H9 (cell line): ENCODE results near the gene IL16. TPM values are rescaled to one million over a fixed set of nuclear protein-coding genes. Genes with fewer than 3 reads are reported as not detected.

ENCODE experiments used
- DNase-seq: peaks from one replicate; pipeline ENCODE4 v3.0.0-alpha.2; 2017
- H2AFZ ChIP-seq: one replicate; pipeline ENCODE4 v1.6.1; 2013; ENCODE audit warnings: mild to moderate bottlenecking, low read length, control low read depth, moderate library complexity
- H2AK5ac ChIP-seq: 2 replicates; pipeline ENCODE4 v1.6.1; 2013; ENCODE audit warnings: low read length, control low read depth, mixed read lengths; ENCODE audit not compliant: insufficient read length
- H2BK120ac ChIP-seq: one replicate; pipeline ENCODE4 v1.6.1; 2013; ENCODE audit warnings: low read depth, mild to moderate bottlenecking, low read length, control low read depth, inconsistent platforms; ENCODE audit not compliant: poor library complexity, severe bottlenecking
- H2BK12ac ChIP-seq: 2 replicates; pipeline ENCODE4 v1.6.1; 2013; ENCODE audit warnings: low read length, control low read depth, mixed read lengths, low read depth; ENCODE audit not compliant: insufficient read length
- H2BK15ac ChIP-seq: 2 replicates; pipeline ENCODE4 v1.6.1; 2013; ENCODE audit warnings: low read depth, low read length, control low read depth
- H2BK20ac ChIP-seq: one replicate; pipeline ENCODE4 v1.6.1; 2013; ENCODE audit warnings: low read depth, mild to moderate bottlenecking, low read length, control low read depth, inconsistent platforms; ENCODE audit not compliant: poor library complexity, severe bottlenecking
- H2BK5ac ChIP-seq: 2 replicates; pipeline ENCODE4 v1.6.1; 2013; ENCODE audit warnings: low read length, control low read depth, mixed read lengths; ENCODE audit not compliant: insufficient read length
- H3K14ac ChIP-seq: 2 replicates; pipeline ENCODE4 v1.6.1; 2013; ENCODE audit warnings: low read length, control low read depth; ENCODE audit not compliant: insufficient read depth
- H3K18ac ChIP-seq: 2 replicates; pipeline ENCODE4 v1.6.1; 2013; ENCODE audit warnings: low read depth, mild to moderate bottlenecking, mixed read lengths, low read length, control low read depth; ENCODE audit not compliant: insufficient read length
- H3K23ac ChIP-seq: 2 replicates; pipeline ENCODE4 v1.6.1; 2013; ENCODE audit warnings: low read length, control low read depth, mixed read lengths, low read depth; ENCODE audit not compliant: insufficient read length
- H3K23me2 ChIP-seq: 2 replicates; pipeline ENCODE4 v1.6.1; 2013; ENCODE audit warnings: low read depth, mild to moderate bottlenecking, mixed read lengths, low read length, control low read depth; ENCODE audit not compliant: insufficient read length, poor library complexity, severe bottlenecking
- H3K27ac ChIP-seq: 2 replicates; pipeline ENCODE4 v1.5.1; 2013; ENCODE audit warnings: low read length, control low read depth, mixed read lengths, low read depth; ENCODE audit not compliant: insufficient read length
- H3K27me3 ChIP-seq: 2 replicates; pipeline ENCODE4 v1.6.1; 2013; ENCODE audit warnings: low read length, control low read depth, inconsistent platforms; ENCODE audit not compliant: insufficient read depth
- H3K4ac ChIP-seq: 2 replicates; pipeline ENCODE4 v1.6.1; 2013; ENCODE audit warnings: low read depth, mild to moderate bottlenecking, control low read depth, inconsistent platforms, low read length, moderate library complexity
- H3K4me1 ChIP-seq: 2 replicates; pipeline ENCODE4 v1.6.1; 2013; ENCODE audit warnings: low read length, control low read depth, inconsistent platforms; ENCODE audit not compliant: insufficient read depth
- H3K4me2 ChIP-seq: 2 replicates; pipeline ENCODE4 v1.6.1; 2013; ENCODE audit warnings: low read length, control low read depth, mixed read lengths; ENCODE audit not compliant: insufficient read length, insufficient read depth
- H3K56ac ChIP-seq: 2 replicates; pipeline ENCODE4 v1.6.1; 2013; ENCODE audit warnings: low read depth, mild to moderate bottlenecking, mixed read lengths, low read length, control low read depth; ENCODE audit not compliant: insufficient read length
- H3K79me1 ChIP-seq: 2 replicates; pipeline ENCODE4 v1.6.1; 2013; ENCODE audit warnings: low read depth, mild to moderate bottlenecking, moderate library complexity, low read length, control low read depth, inconsistent platforms; ENCODE audit not compliant: insufficient read depth, poor library complexity, severe bottlenecking
- H3K79me2 ChIP-seq: 2 replicates; pipeline ENCODE4 v1.6.1; 2013; ENCODE audit warnings: low read length, control low read depth, inconsistent platforms; ENCODE audit not compliant: insufficient read depth
- H3K9ac ChIP-seq: 2 replicates; pipeline ENCODE4 v1.6.1; 2013; ENCODE audit warnings: low read length, control low read depth, mixed read lengths; ENCODE audit not compliant: insufficient read length; ENCODE audit errors: extremely low read depth
- H3K9me3 ChIP-seq: one replicate; pipeline ENCODE4 v1.6.1; 2013; ENCODE audit warnings: low read depth, low read length, inconsistent platforms; ENCODE audit not compliant: control insufficient read depth
- H3T11ph ChIP-seq: one replicate; pipeline ENCODE4 v1.6.1; 2013; ENCODE audit warnings: mild to moderate bottlenecking, low read length, control low read depth, inconsistent platforms
- H4K20me1 ChIP-seq: one replicate; pipeline ENCODE4 v1.6.1; 2013; ENCODE audit not compliant: control insufficient read depth, insufficient read length, insufficient read depth
- H4K5ac ChIP-seq: 2 replicates; pipeline ENCODE4 v1.6.1; 2013; ENCODE audit warnings: low read depth, mild to moderate bottlenecking, mixed read lengths, low read length, control low read depth; ENCODE audit not compliant: insufficient read length
- H4K8ac ChIP-seq: replicated peaks from 2 replicates; pipeline ENCODE4 v1.6.1; 2013; ENCODE audit warnings: low read length, control low read depth, mixed read lengths, low read depth; ENCODE audit not compliant: insufficient read length
- H4K91ac ChIP-seq: 2 replicates; pipeline ENCODE4 v1.6.1; 2013; ENCODE audit warnings: low read depth, mild to moderate bottlenecking, moderate library complexity, mixed read lengths, low read length, control low read depth; ENCODE audit not compliant: insufficient read length
- H3K27ac Mint-ChIP-seq, 3 experiments: 2 replicates in 2 of 3; 3 replicates in 1 of 3; pipeline ENCODE4 v1.8.0; 2020 to 2021; ENCODE audit warnings: mixed read lengths in 3 of 3, mild to moderate bottlenecking in 1 of 3, moderate library complexity in 1 of 3
- H3K27me3 Mint-ChIP-seq: 2 replicates; pipeline ENCODE4 v1.8.0; 2021; ENCODE audit warnings: low read depth, mild to moderate bottlenecking, moderate library complexity, mixed read lengths
- H3K36me3 Mint-ChIP-seq, 3 experiments: 2 replicates in 2 of 3; 3 replicates in 1 of 3; pipeline ENCODE4 v1.8.0; 2020 to 2021; ENCODE audit warnings: low read depth in 3 of 3, mixed read lengths in 3 of 3; ENCODE audit not compliant: insufficient read depth in 1 of 3
- H3K4me1 Mint-ChIP-seq, 2 experiments: 2 replicates each; pipeline ENCODE4 v1.8.0; 2020; ENCODE audit warnings: mixed read lengths in 2 of 2
- H3K4me3 Mint-ChIP-seq, 2 experiments: 2 replicates in 1 of 2; 3 replicates in 1 of 2; pipeline ENCODE4 v1.8.0; 2020 to 2021; ENCODE audit warnings: mild to moderate bottlenecking in 2 of 2, mixed read lengths in 2 of 2, moderate library complexity in 1 of 2
- H3K9me3 Mint-ChIP-seq, 2 experiments: 2 replicates in 1 of 2; 3 replicates in 1 of 2; pipeline ENCODE4 v1.8.0; 2020; ENCODE audit warnings: mild to moderate bottlenecking in 2 of 2, mixed read lengths in 2 of 2, moderate library complexity in 1 of 2
- WGBS: extraction: QIAGEN DNeasy Blood & Tissue Kit; methylation state at CpG from one replicate; pipeline ENCODE4 v1.1.7; 2013; ENCODE audit warnings: missing lambda C conversion rate, low lambda C conversion rate, mixed read lengths; ENCODE audit not compliant: insufficient read length; ENCODE audit errors: extremely low coverage; 5-methylcytosine and 5-hydroxymethylcytosine counted together
- total RNA-seq: library from RNA; stranded (reverse); gene quantifications from 2 replicates; pipeline ENCODE4 v1.2.1, GENCODE V29; 2021
- TF ChIP-seq, protein P1 (sequence below): fragments of 200-600 bp; sonication (generic); conservative IDR thresholded peaks from 3 replicates; pipeline ENCODE4 v1.8.0; 2021; ENCODE audit warnings: antibody characterized with exemption, mild to moderate bottlenecking

The IL16 gene
- total RNA-seq, 1 experiment from 2014 or later = 0.28 TPM

DNA sequence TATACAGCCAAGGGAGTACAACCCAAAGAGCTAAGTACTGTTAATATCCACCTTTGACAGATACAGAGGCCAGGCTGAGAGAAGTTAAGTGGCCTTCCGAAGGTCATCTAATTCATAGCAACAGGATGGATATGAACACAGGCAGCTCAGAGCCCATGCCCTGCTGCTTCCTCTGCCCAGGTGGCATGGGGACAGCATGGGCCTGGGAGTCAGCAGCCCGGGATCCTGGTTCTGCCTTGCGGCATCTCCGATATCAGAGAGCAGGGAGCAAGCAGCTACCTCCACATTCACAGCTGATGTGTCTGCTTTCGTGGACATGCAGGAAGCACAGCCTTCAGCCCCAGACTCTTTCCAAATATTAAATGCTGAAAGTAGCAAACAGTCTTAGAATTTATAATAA, 71.7 kb downstream of the IL16 start:
- Mint-ChIP-seq H3K27me3 (peaks cover 5% of the 10 kb centered on the region), H3K4me1 (peaks cover 7 to 9% of the 10 kb centered on the region in 2 experiments), H3K9me3 (no peaks in the 10 kb centered on the region), H3K36me3 (no peaks in the 10 kb centered on the region), H3K27ac (no peak overlapping the region), H3K4me3 (no peak overlapping the region; a peak in 1 of 5 replicates)
- Histone ChIP-seq H3K79me2 (no peaks in the 10 kb centered on the region), H3K27me3 (no peaks in the 10 kb centered on the region), H3K27ac (no peak overlapping the region), H3K4me1 (no peaks in the 10 kb centered on the region; the same call in 1 of the 2 replicates), H2BK12ac (no peak overlapping the region), H3K14ac (no peak overlapping the region), H3K9me3 (no peaks in the 10 kb centered on the region), H3K4ac (no peak overlapping the region), H3K9ac (no peak overlapping the region), H3T11ph (no peak overlapping the region), H3K23ac (no peak overlapping the region), H2BK120ac (no peak overlapping the region), H3K18ac (no peak overlapping the region), H3K4me2 (no peak overlapping the region), H2BK5ac (no peak overlapping the region), H4K20me1 (no peaks in the 10 kb centered on the region), H2BK15ac (no peak overlapping the region), H2AK5ac (no peak overlapping the region), H4K5ac (no peak overlapping the region), H3K79me1 (no peaks in the 10 kb centered on the region), H2AFZ (no peak overlapping the region), H3K23me2 (no peaks in the 10 kb centered on the region), H2BK20ac (no peak overlapping the region), H4K8ac (no peak overlapping the region), H4K91ac (no peak overlapping the region), H3K56ac (no peak overlapping the region)
- WGBS = no CpG with 5 or more reads among the region's 5 CpGs
- no peak for DNase-seq
- TF ChIP-seq, protein P1, sequence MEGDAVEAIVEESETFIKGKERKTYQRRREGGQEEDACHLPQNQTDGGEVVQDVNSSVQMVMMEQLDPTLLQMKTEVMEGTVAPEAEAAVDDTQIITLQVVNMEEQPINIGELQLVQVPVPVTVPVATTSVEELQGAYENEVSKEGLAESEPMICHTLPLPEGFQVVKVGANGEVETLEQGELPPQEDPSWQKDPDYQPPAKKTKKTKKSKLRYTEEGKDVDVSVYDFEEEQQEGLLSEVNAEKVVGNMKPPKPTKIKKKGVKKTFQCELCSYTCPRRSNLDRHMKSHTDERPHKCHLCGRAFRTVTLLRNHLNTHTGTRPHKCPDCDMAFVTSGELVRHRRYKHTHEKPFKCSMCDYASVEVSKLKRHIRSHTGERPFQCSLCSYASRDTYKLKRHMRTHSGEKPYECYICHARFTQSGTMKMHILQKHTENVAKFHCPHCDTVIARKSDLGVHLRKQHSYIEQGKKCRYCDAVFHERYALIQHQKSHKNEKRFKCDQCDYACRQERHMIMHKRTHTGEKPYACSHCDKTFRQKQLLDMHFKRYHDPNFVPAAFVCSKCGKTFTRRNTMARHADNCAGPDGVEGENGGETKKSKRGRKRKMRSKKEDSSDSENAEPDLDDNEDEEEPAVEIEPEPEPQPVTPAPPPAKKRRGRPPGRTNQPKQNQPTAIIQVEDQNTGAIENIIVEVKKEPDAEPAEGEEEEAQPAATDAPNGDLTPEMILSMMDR = no peak
